Measurements from ENCODE around the gene SDR42E2. TPM values are rescaled to one million over a fixed set of nuclear protein-coding genes. Genes with fewer than 3 reads are reported as not detected.

SDR42E2 gene
- polyA plus RNA-seq, 1 experiment: not detected

DNA sequence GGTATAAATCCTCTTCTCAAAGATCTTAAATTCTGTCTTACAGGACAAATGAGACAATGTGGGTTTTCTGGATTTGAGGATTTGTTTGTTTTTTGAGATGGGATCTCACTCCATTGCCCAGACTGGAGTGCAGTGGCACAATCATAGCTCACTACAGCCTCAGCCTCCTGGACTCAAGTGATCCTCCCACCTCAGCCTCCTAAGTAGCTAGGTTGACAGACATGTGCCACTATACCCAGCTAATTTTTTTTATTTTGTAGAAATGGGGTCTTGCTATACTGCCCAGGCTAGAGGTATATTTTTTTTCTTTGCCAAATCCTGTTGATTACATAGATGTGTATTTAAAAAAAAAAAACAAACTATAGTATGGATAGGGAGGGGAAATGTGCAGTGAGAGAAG, 31.8 kb upstream of the SDR42E2 start:
- H3K27me3 ChIP-seq (ENCODE audit: control insufficient read depth, insufficient read depth, low read length): no peaks in the 10 kb centered on the region
- CTCF ChIA-PET: interaction anchor here (1.3 kb wide), 1 partner anchor 53 kb away, joined by 4 read pairs; no protein-coding TSS in a partner anchor
- no peak for TF ChIP-seq CTCF (IDR thresholded peaks at IDR 0.05; ENCODE audit: insufficient read depth, low read depth, low read length)
- no peak for DNase-seq (ENCODE audit: low read depth)
- no peaks in the 10 kb centered on the region for H3K36me3 ChIP-seq (ENCODE audit: control insufficient read depth, insufficient read depth, low read length)
- H3K4me3 ChIP-seq (ENCODE audit: low read depth, low read length): no peak overlapping the region
- POLR2A ChIA-PET: no interaction called here

- no peaks in the 10 kb centered on the region for H3K36me3 ChIP-seq (ENCODE audit: control insufficient read depth, insufficient read depth, low read length)
- H3K4me3 ChIP-seq (ENCODE audit: low read depth, low read length): no peak overlapping the region
- TF ChIP-seq CTCF (IDR thresholded peaks at IDR 0.05; ENCODE audit: insufficient read depth, low read depth, low read length): no peak
- H3K27me3 ChIP-seq (ENCODE audit: control insufficient read depth, insufficient read depth, low read length): peaks cover 2% of the 10 kb centered on the region
- POLR2A ChIA-PET: no interaction called here
- CTCF ChIA-PET: interaction anchor here (1.2 to 1.4 kb wide), 2 partner anchors 9 to 27 kb away, joined by 3 to 4 read pairs; no protein-coding TSS in a partner anchor
- DNase-seq (ENCODE audit: low read depth): no peak
These were observed 29.5 kb upstream of the SDR42E2 start for GRCh38 chr16:22132801-22133200.

DNA sequence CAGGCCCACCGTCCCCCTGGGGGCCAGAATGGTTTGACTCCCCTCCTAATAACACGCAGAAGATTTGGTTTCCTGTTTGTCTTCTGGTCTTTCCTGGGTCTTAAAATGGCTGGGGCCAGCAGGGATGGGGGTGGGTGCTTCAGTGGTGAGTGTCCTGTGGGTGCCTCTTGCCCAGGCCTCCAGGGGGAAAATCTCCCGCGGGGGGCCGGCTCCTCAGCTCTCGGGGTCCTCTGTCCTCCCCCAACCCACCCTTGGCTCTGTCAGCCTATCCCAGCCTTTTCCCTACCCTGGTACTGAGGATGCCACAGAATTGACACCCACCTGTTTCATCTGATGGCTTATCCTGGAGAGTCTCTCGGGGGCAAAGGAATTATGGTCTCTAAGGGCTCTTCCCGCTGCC, 23.8 kb upstream of the SDR42E2 start:
- no peak for DNase-seq (ENCODE audit: low read depth)
- ChIA-PET CTCF (no interaction called here), POLR2A (no interaction called here)
- Histone ChIP-seq H3K36me3 (ENCODE audit: control insufficient read depth, insufficient read depth, low read length) (no peaks in the 10 kb centered on the region), H3K4me3 (ENCODE audit: low read depth, low read length) (no peak overlapping the region), H3K27me3 (ENCODE audit: control insufficient read depth, insufficient read depth, low read length) (peaks cover 9% of the 10 kb centered on the region)
- no peak for TF ChIP-seq CTCF (IDR thresholded peaks at IDR 0.05; ENCODE audit: insufficient read depth, low read depth, low read length)

- DNase-seq (ENCODE audit: low read depth): no peak
- no peak for TF ChIP-seq CTCF (IDR thresholded peaks at IDR 0.05; ENCODE audit: insufficient read depth, low read depth, low read length)
- H3K4me3 ChIP-seq (ENCODE audit: low read depth, low read length): no peak overlapping the region
- ChIA-PET CTCF (no interaction called here), POLR2A (no interaction called here)
- no peaks in the 10 kb centered on the region for H3K36me3 ChIP-seq (ENCODE audit: control insufficient read depth, insufficient read depth, low read length)
- H3K27me3 ChIP-seq (ENCODE audit: control insufficient read depth, insufficient read depth, low read length): peaks cover 9% of the 10 kb centered on the region
These were observed 23.3 kb upstream of the SDR42E2 start for GRCh38 chr16:22139008-22139407.

GRCh38 chr16:22139732-22140131, 22.6 kb upstream of the SDR42E2 start:
- CTCF ChIA-PET: no interaction called here

More at GRCh38 chr16:22139732-22140131, 22.6 kb upstream of the SDR42E2 start:
- Histone ChIP-seq H3K4me3 (ENCODE audit: low read depth, low read length) (no peak overlapping the region), H3K36me3 (ENCODE audit: control insufficient read depth, insufficient read depth, low read length) (no peaks in the 10 kb centered on the region), H3K27me3 (ENCODE audit: control insufficient read depth, insufficient read depth, low read length) (peaks cover 9% of the 10 kb centered on the region)
- POLR2A ChIA-PET: no interaction called here
- no peak for DNase-seq (ENCODE audit: low read depth)
- TF ChIP-seq CTCF (IDR thresholded peaks at IDR 0.05; ENCODE audit: insufficient read depth, low read depth, low read length): no peak
